Cardiac fibroblast (primary cell): ENCODE measurements around the gene ERI3.

Experiments
- DNase-seq, 2 donors: peaks; one replicate each; pipeline versions ENCODE4 v3.0.0 to v3.0.0-alpha.2; 2010; ENCODE audit warnings: low read depth in 2 of 2
- H3K4me3 ChIP-seq, 2 donors: replicated peaks in 1 of 2; 1 replicate in 1 of 2; 2 replicates in 1 of 2; pipeline ENCODE4 v1.5.1; 2011; ENCODE audit warnings: low read depth in 2 of 2, low read length in 2 of 2, mild to moderate bottlenecking in 2 of 2, moderate library complexity in 1 of 2
- CTCF ChIP-seq: IDR thresholded peaks from one replicate; pipeline ENCODE4 v1.5.1; 2011; ENCODE audit warnings: low read depth, mild to moderate bottlenecking, low read length, inconsistent platforms

The ERI3 gene

GRCh38 chr1:44264451-44264771 is 90.6 kb downstream of the ERI3 start:
- no peak for TF ChIP-seq CTCF
- no peak overlapping the region for H3K4me3 ChIP-seq
- DNase-seq: no peak

GRCh38 chr1:44263568-44264450 is 91.2 kb downstream of the ERI3 start:
- TF ChIP-seq CTCF: no peak
- no peak overlapping the region for H3K4me3 ChIP-seq
- DNase-seq: no peak

- no peak overlapping the region for H3K4me3 ChIP-seq
- DNase-seq: no peak
- no peak for TF ChIP-seq CTCF
Measured at GRCh38 chr1:44262816-44263567, 92.1 kb downstream of the ERI3 start.

GRCh38 chr1:44262414-44262813 is 92.6 kb downstream of the ERI3 start:
- H3K4me3 ChIP-seq: no peak overlapping the region
- no peak for TF ChIP-seq CTCF
- DNase-seq: no peak

GRCh38 chr1:44261962-44262361 is 93.1 kb downstream of the ERI3 start:
- no peak for DNase-seq
- no peak overlapping the region for H3K4me3 ChIP-seq
- TF ChIP-seq CTCF: no peak

GRCh38 chr1:44261171-44261817 is 93.8 kb downstream of the ERI3 start:
- no peak for DNase-seq
- H3K4me3 ChIP-seq: no peak overlapping the region
- TF ChIP-seq CTCF: no peak
